ENCODE results near the gene ASGR2.
A peak's percentile ranks its signal among the peaks of the same experiment; 100 is the strongest.
"Not testable (repeated sequence)": the region's sequence is repeated elsewhere in the genome, so short reads cannot be mapped to it uniquely, and the experiment has no call there.

Gene ASGR2

DNA sequence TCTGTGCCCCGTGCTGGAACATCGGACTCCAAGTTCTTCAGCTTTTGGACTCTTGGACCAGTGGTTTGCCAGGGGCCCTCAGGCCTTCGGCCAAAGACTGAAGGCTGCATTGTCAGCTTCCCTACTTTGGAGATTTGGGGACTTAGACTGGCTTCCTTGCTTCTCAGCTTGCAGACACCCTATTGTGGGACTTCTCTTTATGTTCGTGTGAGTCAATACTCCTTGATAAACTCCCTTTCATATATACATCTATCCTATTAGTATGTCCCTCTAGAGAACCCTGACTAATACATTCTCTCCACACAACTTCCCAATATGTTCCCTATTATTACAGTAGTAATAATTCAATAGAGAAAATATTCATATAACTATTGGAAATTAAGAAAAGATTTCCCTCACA lies 9.2 kb upstream of the ASGR2 start:
- DNase-seq = no peak

DNA sequence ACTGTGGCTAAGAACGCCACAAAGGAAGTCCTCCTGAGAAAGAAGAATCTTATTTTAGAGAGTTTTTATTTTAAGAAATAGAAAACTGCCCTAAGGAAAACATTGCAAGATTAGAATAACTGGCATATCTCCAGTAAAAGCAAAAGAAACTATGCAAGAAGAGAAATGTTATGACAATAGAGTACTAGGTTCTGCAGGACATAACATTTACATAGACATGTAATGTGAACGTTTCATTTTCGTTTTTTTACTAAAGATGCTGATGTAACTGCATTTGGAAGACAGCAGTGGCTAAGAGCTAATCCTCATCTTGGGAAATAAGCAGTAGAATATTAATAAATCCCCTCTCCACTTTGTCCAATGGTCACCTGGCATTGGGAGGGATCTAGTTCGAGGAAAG lies 7.8 kb upstream of the ASGR2 start:
- DNase-seq = no peak

DNA sequence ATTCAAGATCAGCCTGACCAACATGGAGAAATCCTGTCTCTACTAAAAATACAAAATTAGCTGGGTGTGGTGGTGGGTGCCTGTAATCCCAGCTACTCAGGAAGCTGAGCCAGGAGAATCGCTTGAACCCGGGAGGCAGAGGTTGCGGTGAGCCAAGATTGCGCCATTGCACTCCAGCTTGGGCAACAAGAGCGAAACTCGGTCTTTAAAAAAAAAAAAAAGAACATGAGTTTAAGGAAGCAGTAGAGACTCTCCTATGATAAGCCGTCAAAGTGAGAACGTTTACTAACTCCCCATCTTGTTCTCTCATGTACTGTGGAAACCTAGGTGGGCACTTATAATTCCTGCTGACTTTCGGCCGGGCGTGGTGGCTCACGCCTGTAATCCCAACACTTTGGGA lies 6.0 kb upstream of the ASGR2 start:
- DNase-seq = not testable (repeated sequence)

DNA sequence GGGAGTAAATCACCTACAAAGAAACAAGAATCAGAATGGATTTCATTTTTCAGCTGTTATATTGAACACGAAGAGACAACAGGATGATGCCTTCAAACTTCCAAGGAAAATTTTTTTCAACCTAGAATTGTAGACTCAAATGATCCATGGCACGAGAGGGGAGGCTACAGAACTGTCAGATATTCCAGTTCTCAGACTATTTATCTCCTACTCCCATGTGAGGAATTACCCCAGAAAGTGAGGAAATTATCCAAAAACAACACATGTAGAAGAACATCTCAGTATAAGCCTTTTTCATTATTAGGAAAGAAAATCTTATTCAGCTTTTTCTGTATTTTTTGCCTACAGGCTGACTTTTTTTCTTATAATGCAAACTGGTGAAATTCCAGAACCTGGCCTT lies 5.5 kb upstream of the ASGR2 start:
- no peak for DNase-seq

DNA sequence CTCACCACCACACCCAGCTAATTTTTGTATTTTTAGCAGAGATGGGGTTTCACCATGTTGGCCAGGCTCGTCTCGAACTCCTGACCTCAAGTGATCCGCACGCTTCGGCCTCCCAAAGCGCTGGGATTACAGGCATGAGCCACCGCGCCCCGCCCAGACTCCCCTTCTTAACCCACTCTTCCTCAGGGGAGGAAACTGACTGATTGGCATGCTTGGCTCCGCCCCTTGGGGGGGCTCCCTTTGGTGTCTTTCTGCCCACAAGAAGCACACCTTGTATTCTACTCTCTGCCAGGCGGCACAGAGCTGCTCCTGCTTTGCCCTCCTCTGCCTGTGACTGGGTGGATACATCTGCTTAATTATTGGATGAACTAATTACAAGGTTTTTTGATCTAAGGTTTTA lies 4.7 kb upstream of the ASGR2 start:
- no peak for DNase-seq

DNA sequence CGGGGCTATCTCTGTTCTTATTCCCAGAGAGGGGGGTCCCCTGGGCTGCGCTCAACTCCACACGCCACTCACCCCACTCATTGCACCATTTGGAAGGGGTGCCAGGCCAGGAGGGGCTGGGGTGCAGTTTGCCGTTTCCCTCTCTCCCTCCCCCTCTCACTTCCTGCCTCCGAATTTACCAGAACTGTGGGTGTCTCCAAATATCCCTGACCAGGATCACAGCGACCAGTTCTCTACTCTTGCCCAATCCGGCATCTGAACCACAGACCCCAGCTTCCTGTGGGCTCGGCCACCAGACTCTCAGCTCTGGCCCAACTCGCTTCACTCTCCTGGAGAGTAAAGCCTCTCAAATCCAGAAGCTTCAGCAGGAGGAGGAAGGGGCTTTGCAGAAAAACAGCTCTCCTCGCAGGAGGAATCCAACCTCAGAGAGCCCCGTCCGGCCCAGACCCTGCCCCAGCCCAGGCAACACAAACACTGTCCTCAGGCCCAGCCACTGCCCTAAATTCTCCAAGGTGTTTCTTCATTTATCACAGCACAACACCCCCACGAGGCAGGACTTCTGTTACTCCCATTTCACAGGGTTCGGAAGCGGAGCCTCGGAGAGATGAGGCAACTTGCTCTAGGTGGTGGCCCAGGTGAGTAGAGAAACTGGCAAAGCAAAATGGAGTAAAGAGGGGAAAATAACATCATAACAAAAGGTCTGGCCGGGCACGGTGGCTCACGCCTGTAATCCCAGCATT lies 423 bp upstream of the ASGR2 start:
- DNase-seq = no peak

DNA sequence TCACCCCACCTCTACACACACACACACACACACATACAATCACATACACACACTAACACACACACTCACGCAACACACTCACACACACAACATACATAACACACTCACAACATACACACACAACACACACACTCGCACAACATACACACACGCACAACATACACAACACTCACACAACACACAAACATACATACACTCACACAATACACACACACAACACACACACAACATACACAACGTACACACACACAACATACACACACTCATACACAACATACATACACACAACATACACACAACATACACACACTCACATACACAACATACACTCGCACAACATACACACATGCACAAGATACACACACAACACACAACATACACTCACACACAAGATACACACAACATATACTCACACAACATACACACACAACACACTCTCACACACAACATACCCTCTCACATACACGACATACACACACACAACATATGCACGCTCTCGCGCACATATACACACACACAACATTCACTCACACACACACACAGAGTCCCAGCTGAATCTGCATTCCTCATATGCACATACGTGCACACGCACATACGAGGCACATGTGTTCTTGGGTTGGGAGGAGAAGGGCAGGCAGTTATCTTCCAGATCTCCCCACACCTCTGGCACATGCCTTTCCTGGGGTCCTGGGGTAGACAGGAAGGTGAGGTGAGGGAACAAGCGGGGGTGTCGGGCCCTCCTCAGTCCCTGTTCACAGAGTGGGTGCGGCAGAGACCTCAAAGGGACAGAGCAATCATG lies 1.1 kb downstream of the ASGR2 start:
- no peak for DNase-seq

DNA sequence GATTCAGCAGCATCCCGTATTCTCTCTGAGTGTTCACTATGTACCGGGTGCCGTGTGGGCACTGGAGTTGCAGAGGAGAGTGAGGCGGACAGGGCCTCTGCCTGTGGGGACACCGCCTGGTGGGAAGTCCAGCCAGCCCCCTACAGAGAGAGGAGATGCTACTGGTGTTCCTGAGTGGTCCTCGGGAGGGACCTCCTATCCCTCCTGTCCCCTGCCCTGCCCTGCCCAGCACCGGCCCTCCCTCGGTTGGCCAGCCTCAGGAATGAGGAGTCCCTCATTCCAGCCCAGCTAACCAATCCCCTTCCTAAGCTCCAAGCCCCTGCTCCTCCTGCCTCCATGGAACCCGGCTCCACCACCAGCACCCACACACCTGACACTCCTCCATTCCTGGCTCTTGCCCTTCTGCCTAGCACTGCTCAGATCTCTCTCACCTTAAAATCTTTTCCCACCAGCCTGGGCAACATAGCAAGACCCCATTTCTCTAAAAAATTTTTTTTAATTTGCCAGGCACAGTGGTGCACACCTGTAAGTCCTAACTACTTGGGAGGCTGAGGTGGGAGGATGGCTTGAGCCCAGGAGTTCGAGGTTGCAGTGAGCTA lies 2.0 kb downstream of the ASGR2 start:
- no peak for DNase-seq

DNA sequence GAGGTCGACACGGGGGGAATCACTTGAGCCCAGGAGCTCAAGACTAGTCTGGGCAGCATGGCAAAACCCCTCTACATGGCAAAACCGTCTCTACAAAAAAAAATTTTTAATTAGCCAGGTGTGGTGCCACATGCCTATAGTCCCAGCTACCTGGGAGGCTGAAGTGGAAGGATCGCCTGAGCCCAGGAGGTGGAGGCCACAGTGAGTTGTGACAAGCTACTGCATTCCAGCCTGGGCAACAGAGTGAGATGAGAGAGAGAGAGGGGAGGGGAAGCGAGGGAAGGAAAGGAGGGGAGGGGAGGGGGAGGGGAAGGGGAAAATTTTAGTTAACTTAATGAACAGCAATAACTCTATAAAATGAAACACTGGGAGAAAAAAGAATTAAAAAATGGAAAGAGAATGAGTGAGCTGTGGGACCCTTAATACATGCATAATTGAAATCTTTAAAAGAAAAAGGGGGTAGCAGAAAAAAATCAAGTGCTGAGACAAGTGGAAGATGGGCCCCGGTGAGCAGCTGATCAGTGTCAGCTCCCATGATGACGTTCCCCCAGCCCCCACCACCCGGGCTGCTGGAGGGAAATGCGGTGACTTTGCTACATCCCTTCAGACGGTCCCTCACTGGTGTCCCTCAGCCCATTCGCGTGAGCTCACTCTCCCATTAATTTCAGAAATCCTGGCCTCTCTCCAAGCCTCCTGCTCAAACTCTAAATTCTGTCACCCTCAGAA lies 2.7 kb downstream of the ASGR2 start:
- no peak for DNase-seq

DNA sequence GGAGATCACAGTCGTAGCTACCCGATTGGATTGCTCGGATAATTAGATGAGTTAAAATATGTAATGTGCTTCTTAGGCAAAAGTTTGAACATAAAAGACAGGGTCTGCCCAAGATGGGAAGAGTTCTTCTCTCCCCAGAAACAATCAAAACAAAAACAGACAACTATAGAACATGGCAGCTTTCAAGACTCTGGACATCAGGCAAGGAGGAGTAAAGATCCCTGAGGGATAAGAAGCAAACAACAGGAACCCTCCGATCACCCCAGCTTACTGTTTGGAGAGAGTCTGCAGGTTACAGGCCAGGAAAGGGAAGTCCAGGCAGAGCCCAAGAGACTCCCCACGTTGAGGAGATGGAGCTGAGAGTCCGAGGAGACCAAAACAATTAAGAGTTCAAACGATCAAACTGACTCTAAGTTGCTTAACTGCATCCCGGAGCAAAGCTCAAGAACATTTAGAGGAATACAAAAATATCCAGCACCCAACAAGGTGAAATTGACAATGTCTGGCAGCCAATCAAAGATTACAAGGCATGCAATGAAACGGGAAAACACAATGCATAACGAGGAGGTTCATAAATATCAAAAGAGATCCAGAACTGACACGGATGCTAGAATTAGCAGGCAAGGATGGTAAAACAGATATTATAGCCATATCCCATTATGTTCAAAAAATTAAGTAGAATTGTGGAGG lies 3.9 kb downstream of the ASGR2 start:
- DNase-seq = no peak

DNA sequence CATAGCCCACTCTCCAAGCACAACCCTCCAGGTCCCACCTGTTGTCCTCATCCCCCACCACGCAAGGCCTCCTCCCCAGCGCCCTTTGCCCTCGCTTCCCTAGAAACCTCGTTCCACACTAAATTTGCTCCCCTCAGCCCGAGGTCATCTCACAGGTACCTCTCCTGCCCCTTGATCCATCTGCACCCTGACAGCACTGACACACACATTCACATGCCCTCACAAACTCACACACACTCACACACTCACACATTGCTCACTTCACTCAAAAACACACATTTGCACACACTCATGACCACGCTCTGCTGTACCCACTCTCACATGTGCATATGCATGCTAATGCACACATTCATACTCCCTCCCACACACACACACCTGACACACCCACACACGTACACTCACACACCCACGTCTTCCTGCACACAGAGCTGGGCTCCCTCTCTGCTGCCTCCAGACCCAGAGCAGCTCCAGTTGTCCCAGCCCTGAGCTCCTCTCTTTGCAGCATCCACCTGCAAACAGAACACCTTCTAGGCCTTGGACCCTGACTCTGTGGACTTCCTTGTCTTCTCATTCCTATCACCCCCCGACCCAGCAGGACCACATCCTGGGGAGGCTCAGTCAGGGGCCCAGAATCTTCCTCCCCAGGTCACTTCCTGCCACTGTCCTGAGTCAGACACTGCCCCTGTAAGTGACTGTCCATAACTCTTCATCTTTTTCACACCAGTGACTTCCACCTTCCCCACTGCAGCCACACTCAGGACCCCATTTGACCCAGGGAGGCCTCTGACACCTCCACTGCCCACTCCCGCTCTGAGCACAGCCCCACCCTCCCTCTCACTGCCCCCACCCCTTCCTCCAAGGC lies 4.9 kb downstream of the ASGR2 start:
- DNase-seq = no peak

DNA sequence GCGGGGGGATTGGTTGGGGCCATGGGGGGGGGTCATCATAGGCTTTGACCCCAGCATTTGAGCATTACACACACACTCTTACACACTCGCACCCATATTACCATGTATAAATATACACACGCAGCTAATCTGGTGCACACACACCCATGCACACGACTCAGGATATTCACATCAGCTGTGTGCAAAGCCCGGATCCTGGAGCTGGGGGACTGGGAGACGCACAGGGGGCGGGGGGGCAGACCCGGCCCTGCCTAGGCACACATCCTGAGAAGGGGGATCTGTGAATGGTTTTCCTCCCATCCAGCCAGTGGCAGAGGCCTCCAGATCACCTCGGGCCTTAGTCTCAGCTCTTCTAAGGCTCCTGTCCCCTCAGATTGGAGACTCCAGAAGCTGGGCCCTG lies 5.6 kb downstream of the ASGR2 start:
- no peak for DNase-seq

DNA sequence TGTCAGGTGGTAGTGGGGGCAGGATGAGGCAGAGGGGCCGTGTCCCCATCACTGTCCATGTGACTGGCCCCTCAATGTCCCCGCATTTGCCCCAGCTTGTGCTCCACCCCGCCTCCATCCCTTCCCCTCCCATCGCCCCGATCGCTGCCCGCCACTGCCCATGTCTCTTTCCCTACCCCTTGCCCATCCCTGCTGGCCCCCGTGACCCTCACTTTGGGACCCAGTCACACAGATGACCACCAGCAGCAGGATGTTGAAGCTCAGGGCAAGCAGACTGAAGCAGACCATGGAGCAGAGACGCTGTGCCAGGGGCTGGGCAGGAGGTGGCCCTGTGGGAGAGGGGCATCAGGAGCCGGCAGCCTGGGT lies 6.1 kb downstream of the ASGR2 start:
- DNase-seq = no peak

DNA sequence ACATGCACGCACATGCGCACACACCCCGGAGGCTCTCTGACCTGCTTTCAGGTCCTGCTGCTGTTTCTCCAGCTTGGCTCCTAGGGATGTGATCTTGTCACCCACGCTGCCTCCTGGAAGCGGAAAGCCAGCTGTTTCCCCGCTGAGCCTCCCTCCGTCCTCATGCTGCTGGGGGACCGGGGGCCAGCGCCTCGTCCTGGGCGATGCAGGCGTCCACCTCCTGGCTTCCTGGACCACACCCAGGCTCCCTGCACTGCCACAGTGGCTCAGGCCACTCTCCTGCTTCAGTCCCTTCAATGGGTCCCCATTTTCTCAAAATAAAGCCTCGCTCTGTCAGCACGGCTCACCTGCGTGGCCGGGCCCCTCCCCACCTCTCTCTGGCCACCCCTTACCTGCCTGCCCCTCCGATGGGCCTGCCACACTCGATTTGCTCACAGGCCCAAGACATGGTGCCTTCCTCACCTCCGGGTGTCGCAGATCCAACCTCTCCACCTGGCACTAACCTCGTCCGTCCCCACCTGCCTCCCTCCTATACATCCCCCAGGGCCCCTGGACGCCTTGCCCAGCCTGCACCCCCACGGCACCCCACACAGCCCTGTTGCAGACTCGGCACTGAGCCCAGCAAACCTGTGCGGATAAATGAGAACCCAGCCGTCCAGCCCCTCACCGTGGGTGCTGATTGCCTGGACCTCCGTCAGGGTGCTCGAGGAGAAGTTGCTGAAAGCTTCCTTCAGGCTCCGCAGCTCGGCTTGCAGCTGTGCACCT lies 6.6 kb downstream of the ASGR2 start:
- no peak for DNase-seq

DNA sequence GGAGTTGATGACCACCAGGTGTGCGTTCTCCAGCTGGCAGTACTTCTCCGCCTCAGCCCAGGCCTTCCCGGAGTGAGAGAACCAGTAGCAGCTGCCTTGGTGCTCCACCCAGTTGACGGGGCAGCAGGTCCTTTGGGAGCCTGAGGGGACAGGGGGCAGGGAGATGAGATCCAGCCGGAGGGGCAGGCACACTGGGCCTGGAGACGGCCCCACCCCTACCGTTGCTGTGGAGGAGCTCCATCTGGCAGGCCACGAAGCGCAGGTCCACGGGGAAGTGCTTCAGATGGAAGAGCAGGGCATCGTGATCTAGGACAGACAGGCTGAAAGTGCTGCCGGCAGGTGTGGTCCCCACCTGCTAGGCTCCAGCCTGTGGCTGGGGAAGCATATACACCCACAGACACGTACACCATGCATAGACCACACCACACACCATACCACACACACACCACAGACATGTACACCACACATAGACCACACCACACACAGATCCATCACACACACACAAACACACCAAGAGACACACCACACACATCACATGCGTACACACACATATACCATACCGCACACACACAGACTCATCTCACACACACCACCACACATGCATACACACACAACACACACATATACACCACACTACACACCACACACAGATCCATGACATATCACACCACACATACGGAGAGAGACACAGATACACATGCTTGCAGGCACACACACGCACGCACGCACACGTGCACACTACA lies 7.4 kb downstream of the ASGR2 start:
- peak; percentile 41 for DNase-seq

DNA sequence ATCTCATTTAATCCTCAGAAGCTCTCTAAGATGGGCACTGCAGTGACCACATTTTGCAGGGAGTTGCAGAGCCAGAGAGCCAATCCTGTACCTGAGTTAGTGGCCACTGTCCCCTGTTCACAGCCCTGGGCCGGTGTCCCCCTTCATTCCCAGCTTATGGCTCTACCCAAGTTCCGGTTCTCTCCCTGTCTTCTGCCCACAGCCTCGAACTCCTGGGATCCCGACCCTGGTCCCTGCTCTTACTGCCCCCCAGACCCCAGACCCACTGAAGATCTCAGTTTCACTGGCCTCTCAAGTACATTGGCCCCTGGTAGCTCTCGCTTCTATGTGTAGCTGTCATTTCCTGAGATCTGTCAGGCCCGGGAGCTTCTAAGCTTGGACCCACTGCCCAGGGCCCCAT lies 12.2 kb downstream of the ASGR2 start:
- no peak for DNase-seq

DNA sequence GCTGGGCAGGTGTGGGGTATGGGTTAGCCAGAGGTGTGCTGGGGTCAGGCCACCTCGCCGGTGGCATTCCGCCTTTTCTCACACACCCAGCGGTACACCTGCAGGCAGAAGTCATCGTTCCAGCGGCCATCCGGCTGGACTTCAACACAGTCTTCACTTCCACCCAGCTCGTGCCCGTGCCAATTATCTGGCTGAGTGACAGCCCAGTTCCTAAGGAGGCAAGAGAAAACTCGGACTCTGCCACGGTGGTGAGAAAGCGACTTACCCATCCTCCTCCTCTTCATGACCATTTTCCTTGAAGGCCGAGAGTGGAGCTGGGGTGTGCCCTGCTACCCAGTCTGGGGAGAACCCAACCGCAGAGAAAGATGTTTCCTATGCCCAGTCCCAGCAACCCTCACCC lies 13.1 kb downstream of the ASGR2 start:
- no peak for DNase-seq

DNA sequence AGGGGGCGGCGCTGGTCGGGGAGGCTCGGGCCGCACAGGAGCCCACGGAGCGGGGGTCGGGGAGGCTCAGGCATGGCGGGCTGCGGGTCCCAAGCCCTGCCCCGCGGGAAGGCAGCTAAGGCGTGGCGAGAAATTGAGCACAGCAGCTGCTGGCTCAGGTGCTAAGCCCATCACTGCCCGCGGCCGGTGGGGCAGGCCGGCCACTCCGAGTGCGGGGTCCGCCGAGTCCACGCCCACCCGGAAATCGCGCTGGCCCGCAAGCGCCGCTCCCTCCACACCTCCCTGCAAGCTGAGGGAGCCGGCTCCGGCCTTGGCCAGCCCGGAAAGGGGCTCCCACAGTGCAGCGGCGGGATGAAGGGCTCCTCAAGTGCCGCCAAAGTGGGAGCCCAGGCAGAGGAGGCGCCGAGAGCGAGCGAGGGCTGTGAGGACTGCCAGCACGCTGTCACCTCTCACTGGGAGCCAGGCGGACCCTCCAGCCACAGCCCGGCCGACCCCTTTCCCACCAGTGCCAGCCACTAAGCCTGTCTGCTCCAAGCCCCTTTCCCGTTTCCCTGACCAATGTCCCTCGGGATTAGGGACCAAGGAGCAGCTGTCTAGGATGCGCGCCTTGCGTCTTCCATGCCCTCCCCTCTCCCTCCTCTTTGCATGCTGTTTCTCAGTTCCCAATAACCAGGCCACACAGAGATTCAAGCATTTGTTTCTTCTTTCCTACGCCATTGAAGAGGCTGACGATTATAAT lies 13.8 kb downstream of the ASGR2 start:
- not testable (repeated sequence) for DNase-seq

DNA sequence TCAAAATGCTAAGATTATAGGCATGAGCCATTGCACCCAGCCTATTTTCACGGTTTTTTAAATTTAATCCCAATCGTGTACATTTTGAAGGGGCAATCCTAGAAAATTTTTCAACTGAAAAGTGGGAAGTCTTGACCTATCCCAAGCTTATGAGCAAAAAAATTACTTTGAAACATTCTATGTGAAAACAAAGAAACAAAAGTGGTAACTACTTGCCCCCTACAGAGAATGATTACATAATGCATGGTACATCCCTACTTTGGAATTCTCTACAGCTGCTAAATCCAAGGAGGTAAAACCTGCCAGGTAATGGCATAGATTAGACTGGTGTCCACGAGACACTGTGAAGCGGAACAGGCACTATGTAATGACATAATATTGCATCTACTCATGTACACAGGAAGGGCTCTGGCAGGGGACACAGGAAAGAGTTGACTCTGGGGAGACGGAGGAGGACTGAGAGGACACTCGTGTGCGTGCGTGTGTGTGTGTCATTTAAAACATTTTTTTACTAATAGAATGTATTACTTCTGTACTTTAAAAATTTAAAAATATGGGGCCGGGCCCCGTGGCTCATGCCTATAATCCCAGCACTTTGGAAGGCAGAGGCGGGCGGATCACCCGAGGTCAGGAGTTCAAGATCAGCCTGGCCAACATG lies 15.7 kb downstream of the ASGR2 start:
- no peak for DNase-seq

All from DMS79 (cell line).